Measurements from ENCODE around the gene KMT5B.

DNA sequence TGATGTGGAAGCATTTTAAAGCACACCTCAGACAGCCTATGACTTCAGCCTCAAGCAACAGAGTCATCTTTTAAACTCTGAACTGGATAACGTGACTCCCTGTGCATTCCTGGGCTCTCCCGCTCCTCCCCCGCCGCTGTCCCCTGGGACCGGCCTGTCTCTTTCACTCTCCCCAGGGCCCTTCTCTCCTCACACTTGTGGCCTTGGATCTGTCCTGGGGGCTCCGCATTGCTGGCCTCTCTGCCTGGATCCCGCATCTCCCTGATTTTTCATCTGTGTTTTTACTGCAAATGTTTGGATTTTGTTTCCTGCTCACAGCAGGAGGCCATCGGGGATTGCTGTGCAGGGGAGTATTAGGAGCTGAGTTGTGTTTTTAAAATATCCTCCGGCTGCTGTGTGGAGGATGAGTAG is 43.2 kb upstream of the KMT5B start:
- no peak for TF ChIP-seq POLR2AphosphoS5 (IDR thresholded peaks at IDR 0.05)
- TF ChIP-seq, protein P1, sequence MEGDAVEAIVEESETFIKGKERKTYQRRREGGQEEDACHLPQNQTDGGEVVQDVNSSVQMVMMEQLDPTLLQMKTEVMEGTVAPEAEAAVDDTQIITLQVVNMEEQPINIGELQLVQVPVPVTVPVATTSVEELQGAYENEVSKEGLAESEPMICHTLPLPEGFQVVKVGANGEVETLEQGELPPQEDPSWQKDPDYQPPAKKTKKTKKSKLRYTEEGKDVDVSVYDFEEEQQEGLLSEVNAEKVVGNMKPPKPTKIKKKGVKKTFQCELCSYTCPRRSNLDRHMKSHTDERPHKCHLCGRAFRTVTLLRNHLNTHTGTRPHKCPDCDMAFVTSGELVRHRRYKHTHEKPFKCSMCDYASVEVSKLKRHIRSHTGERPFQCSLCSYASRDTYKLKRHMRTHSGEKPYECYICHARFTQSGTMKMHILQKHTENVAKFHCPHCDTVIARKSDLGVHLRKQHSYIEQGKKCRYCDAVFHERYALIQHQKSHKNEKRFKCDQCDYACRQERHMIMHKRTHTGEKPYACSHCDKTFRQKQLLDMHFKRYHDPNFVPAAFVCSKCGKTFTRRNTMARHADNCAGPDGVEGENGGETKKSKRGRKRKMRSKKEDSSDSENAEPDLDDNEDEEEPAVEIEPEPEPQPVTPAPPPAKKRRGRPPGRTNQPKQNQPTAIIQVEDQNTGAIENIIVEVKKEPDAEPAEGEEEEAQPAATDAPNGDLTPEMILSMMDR (IDR thresholded peaks at IDR 0.05) = no peak
